IPS-11a (cell line): Measurements from ENCODE around the gene ADAMTS1.
"Not testable (repeated sequence)": the region's sequence is repeated elsewhere in the genome, so short reads cannot be mapped to it uniquely, and the experiment has no call there.

Source experiments
- H3K4me3 ChIP-seq: one replicate; pipeline ENCODE4 v1.5.1; 2013; ENCODE audit warnings: low read depth, low read length, control low read depth

The ADAMTS1 gene

DNA sequence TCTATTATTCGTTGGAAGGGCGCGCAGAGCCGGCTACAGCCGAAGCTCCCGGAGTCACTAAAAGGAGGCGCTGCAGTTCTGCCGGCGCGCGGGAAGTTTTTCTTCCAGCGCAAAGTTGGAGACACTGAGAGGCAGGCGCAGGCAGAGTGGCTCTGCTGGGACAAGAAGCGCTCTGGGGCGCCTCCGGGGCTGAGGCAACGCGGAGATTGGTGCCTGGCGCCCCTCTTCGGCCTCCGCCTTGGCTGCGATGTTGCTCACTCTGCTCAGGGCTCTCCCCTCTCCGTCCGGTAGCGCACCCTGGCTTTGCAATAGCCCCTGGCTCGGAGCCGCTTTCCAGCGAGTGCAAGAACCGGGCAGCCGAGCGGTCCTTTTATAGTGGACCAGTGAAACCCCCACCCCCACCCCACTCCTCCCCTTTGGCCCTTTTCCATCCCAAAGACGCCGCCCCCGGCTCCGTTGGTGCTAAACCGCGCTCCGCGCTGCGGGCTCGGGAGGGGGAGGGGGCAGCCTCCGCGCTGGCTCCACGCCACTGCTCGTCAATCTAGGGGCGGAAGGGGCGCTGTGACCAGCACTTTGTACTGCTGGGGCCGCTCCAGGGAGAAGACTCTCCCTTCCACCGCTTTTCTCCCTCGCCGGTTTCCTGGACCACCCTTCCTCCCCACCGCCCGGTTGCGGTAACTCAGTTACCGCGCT is at the start of gene ADAMTS1:
Gene ADAMTS1 (minus strand): TSS at position 344 of the 693 bp plus-strand sequence. CDS start 455 bp downstream, outside the sequence.
- H3K4me3 ChIP-seq = peak within 1 kb of the TSS; percentile 79

DNA sequence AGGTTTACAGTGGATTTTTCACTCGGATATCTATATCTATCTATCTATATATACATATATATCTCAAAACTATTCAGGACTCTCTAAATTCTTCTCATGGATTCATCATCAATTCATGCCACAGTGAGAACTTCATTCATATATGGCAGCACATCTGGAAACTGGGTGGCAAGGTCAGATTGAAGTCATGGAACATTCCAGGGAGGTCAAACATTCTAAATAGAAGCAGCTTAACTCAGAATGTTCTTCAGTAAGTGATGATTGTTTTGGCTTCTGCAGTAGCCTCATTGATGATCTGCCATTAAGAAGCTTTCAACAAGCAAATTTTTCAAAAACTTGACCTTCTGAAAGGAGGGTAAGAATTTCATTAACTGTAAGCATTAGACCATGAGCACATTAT is 46.9 kb upstream of the ADAMTS1 start:
- no peak overlapping the region for H3K4me3 ChIP-seq

DNA sequence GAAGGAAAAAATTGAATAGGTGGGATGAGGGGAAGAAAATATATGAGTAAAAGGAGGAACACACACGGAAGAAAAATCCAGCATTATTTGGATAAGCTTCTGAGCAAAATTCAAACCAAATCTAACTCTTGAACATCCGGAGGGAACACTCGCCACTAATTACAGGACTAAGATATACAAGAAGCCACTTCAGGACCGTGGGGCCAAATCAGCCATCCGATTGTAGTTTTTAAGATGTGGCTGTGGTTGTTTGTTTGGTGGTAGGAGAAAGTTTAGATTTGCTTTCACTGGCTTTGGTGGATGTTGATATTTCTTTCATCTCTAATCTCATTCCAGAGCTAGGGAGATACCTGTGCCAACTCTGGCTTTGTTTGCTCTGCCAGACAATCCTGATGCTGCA is 43.7 kb upstream of the ADAMTS1 start:
- H3K4me3 ChIP-seq = no peak overlapping the region

DNA sequence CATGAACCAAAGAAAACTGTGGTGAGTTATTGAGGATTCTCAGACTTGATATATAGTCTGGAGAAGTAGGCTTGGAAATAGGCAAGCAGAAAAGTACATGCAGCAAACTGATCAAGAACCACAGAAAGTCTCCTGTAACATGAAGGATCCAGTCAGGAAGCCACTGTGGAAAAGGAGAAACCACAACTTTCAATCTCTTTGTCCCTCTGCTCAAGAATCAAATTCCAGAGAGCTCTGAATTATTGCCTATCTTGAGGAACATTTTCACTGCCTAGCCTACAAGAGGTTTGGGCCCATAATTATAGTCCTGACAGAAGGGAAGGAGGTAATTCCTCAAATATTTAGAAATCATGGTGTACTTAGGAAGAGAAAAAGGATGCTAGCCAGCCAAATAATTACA is 43.0 kb upstream of the ADAMTS1 start:
- no peak overlapping the region for H3K4me3 ChIP-seq

DNA sequence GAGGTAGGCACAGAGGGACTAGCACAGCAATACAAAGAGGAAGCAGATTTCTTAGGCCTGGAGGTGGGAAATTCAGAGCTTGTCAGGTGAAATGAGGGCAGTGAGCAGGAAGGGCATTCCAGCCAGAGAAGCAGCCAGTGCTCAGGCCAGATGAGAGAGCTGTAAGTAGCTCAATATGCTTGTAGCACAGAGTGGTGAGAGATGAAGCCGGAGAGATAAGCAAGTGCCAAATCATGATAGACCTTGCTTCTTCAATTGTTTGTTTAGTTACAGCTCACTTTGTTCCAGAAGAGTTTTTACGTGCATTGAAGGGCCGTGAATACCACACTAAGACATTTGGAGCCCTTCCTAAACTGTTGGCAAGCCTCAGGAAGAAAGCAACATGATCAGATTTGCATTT is 42.0 kb upstream of the ADAMTS1 start:
- no peak overlapping the region for H3K4me3 ChIP-seq

DNA sequence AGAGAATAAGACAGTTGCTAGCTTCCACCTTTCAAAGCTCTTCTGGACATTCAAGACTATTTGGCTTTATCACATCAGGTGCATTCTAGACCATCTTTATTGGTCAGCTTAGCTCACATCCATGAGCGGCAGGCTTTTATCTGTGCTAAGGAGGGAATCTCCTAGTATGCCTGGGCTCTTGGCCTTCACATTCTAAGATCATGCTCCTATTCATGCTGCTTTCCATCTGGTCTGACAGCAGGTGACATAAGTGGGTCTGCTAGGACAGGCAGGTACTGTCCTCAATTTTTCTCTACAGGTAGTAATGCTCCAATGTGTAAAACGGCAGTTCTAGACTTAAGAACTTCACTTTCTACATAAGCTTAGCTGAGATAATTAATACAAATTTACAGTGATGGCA is 39.2 kb upstream of the ADAMTS1 start:
- no peak overlapping the region for H3K4me3 ChIP-seq

DNA sequence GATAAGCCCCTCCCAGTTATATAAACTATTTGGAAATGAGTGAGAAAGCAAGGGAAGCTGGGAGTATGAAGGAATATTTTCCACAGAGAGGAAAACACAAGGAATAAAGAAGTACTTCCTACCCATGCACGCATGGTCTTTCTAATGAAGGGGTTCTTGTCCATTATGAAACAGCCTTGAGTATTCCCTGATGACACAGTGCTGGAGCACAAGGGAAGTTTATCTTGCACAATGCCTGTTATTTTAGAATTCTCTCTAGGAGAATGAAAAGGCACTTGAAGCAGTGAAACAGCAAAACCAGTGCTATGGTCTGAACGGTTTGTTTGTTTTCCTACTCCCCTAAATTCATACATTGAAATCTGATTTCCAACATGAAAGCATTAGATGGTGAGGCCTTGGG is 38.6 kb upstream of the ADAMTS1 start:
- H3K4me3 ChIP-seq = no peak overlapping the region

DNA sequence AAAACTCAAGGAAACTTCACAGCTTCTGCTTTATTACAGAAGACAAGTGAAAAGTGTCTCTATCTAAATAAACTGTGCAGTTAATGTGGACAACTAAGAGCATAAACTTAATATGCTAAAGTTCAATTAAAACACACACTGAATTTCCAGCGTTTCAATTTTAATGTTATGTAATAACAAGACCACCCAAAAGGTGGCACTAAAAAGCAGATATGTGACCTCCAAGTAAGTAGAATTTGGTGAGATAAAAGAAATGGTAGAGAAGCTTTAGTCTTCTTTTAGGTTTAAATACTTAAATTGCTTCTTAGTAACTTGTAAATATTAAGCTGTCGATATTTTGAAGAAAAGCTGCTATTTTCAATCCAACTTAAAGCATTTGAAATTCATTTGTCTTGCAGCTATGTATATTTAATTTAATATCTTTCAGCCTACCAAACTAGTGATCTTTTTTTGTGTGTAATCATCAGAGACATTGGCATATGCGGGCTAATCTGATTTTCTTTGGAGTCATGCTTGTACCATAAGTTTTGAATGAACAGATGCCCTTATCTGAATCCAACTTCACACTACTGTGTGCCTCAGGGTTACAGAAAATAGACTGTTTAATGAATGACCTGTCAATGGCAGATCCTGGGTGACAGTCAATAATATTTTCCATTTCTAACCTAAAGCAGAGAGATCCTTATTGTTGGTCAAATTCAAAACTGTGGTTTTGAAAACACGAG is 36.5 kb upstream of the ADAMTS1 start:
- H3K4me3 ChIP-seq = no peak overlapping the region

DNA sequence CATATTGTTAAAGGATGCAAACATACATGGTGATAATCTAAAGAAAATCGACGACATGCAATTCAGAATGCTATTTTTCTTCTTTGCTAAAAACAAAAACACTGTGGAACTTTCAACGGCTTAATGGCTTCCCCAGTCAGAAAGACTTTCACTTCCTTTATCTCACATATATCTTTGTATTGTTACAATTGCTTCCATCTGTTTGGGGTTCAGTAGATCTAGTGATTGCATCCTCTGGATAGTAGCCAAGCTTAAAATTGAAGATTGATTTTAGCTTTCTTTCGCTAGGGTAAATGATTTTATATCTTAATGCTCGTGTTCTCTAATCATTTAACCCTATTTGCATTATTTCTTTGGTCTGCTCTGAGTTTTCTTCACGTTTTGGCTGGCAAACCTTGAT is 31.8 kb upstream of the ADAMTS1 start:
- H3K4me3 ChIP-seq = no peak overlapping the region

DNA sequence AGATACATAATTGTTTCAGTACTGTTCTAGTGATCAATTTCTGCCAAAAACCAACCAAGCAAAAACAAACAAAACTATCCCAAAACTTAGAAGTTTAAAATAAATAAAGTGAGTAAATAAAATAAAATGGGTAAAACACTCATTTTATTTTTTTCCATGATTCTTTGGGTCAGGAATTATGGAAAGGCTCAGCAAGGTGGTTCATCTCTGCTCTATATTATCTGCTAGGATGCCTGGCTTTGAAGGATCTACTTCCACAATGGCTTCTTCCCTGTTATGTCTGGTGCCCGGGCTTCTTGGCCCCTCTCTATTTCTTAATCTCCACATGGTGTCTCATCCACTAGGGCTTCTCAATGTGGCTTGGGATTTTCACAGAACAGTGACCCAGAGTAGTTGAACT is 29.1 kb upstream of the ADAMTS1 start:
- no peak overlapping the region for H3K4me3 ChIP-seq

DNA sequence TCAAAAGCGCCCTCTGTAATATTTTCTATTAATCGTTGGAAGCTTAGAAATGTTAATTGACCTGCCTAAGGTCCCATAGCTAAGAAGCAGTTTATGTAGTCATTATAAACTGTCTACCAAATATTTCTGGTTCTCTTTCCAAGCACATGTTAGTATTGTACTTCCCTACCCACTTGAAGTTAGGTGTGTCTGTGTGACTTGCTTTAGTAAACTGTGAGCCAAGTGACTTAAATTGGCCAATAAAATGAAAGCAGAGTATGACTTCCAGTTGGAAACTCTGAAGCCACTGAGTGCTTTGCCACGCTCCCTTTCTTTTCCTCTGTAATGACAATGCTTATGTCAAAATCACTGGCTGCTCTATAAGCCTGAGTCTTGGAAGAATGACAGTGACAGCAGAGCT is 20.6 kb upstream of the ADAMTS1 start:
- no peak overlapping the region for H3K4me3 ChIP-seq

DNA sequence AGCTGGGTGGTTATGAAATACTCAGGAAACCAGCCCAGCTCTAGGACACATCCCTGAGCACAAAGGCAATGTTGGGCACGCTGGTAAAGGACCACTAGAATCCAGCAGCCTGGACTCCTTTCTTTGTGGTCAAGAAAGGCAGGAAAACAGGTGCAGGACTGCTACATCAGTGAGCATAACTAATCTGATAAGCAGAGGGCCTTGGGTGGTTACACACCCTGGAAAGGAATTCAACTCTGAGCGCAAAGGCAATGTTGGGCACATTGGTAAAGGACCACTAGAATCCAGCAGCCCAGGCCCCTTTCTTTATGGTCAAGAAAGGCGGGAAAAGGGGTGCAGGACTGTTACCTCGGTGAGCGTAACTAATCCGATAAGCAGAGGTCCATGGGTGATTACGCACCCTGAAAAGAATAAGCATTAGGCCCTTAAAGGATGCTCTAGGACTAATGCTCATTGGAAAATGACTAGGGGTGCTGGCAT is 11.7 kb upstream of the ADAMTS1 start:
- H3K4me3 ChIP-seq = not testable (repeated sequence)

DNA sequence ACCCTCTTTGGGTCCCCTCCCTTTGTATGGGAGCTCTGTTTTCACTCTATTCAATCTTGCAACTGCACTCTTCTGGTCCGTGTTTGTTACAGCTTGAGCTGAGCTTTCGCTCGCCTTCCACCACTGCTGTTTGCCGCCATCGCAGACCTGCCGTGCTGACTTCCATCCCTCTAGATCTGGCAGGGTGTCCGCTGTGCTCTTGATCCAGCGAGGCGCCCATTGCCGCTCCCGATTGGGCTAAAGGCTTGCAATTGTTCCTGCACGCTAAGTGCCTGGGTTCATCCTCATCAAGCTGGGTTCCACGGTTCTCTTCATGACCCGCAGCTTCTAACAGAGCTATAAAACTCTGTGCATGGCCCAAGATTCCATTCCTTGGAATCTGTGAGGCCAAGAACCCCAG is 9.5 kb upstream of the ADAMTS1 start:
- H3K4me3 ChIP-seq = not testable (repeated sequence)

DNA sequence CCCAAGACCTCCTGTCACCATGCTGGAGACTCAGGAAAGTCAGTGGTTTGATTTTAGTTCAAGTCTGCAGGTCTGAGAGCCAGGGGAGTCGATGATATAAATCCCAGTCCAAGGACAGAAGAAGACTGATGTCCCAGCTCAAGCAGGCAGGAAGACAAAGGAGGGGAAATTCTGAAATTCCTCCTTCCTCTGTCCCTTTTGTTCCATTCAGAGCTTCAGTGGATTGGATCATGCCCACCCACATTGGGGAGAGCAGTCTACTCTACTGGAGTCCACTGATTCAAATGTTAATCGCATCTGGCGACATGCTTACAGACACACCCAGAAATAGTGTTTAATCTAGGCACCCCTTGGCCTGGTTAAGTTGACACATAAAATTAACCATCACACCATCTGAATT is 7.2 kb upstream of the ADAMTS1 start:
- H3K4me3 ChIP-seq = no peak overlapping the region

DNA sequence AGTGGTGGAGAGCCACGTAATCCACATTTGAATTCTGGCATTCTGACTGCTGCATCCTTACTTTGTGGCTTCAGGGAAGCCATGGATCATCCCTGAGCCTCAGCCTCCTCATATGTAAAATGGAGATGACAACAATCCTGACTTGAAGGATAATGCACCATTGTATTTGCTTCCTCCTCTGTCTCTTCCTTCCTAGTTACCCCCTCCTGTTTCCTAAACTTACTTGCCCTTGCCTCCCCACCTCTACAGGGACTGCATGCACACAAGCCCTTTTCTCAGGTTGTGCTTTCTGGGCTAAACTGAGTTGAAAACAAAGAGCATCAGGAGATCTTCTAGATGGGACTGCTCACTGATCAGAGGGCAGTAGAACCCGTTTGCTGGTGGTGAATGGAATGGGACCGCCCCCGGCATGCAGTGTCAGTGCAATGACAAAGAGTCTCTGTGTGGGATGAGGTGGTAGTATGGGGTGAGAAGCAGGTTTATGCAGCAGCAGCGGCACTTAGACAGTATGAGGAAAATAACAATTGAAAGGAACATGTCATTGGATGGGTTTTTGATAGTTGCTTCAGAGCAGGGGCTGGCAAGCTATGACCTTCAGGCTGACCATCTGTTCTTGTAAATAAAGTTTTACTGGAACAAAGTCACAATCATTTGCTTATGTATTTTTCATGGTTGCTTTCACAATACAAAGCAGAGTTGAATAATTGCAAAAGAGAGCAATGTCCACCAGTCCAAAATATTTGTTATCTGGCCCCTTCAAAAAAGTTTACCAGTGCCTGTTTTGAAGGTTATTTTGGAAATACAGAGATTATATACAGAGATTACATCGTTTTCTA is 6.1 kb upstream of the ADAMTS1 start:
- no peak overlapping the region for H3K4me3 ChIP-seq

DNA sequence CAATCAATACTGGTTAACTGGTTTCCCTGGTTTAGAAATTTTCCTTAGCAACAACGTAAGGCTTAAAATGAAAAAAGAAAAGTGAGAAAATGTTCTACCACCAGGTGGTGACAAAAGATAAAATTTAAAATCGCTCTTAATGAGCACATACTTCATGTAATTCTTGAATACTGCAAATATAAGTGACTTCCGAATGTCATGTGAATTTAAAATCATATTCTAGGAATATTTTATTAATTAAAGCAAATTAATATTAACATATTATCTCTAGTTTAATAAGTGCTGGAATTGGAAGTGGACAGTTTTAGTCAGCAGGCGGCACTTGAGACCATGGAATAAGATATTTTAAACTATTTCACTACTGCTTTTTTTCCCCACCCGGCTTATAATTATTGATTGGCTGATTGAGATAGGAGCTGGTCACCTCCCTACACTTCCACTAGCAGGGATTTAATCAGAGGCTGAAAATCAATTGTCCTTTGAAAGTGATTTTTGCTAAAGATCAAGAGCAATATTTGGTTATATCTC is 5.0 kb upstream of the ADAMTS1 start:
- H3K4me3 ChIP-seq = no peak overlapping the region

DNA sequence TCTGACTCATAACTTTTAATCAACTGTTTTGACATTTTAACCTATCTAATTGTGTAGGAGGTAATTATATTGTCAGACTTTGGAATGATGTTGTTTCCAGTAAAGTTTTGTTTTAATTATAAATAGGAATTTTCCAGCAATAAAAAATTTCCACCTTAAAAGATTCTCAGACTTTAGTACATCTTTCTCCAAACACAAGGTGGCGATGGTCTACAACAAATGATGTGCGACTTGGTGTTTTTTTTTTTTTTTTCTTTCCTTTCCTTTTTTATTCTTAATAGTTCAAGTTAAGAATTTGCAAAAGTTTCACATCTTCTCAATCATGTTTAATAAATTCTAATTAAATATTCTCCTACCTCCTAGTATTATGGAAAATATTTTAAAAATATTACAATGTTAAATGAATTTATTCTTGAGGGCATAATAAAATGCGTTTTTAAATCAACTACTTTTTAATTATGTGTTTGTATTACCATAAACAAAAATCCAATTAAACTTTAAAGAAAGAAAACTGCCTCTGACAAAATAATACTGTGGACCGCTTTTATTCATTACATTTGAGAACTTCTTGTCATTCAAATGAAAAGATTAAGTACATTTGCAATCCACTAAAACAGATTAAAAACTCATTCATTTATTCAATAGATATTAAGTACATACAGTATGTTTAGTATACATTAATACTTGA is 4.4 kb upstream of the ADAMTS1 start:
- H3K4me3 ChIP-seq = no peak overlapping the region

DNA sequence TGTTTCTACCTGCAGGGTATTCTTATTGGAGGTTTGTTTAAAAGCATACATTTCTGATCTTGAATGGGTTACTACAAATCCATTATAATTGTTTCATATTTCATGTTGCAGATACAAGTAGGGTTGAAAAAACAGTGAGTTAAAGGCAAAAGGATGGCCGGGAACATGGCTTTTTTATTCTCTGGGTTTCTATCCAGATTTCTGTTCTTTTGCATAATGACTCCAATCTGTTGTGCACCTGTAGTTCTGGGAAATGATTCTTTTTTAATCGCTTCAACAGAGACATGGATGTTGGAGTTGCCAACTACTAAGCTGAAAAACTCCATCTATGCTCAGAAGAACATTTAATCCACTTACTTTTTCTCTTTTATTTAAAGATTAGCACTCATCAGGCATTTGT is 2.7 kb upstream of the ADAMTS1 start:
- H3K4me3 ChIP-seq = no peak overlapping the region

DNA sequence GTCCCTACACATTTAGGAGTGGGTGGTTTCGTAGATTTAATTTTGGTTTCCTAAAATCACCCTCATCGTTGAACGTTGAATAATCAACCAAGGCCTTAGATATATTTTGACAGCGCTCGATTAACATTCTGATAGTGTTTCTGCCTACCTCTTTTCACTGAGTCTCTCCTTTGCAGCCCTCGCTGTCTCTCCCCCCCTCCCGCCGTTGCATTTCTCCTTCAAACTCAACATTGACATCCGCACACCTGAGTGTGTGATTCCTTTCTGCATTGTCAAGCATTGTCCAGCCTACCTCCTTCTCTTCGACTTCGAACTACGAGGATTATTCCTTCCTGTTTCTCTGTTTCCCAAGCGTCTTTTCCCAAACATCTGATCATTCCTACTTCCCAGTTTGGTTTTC is 1.8 kb upstream of the ADAMTS1 start:
- H3K4me3 ChIP-seq = peak overlapping the region; percentile 79

DNA sequence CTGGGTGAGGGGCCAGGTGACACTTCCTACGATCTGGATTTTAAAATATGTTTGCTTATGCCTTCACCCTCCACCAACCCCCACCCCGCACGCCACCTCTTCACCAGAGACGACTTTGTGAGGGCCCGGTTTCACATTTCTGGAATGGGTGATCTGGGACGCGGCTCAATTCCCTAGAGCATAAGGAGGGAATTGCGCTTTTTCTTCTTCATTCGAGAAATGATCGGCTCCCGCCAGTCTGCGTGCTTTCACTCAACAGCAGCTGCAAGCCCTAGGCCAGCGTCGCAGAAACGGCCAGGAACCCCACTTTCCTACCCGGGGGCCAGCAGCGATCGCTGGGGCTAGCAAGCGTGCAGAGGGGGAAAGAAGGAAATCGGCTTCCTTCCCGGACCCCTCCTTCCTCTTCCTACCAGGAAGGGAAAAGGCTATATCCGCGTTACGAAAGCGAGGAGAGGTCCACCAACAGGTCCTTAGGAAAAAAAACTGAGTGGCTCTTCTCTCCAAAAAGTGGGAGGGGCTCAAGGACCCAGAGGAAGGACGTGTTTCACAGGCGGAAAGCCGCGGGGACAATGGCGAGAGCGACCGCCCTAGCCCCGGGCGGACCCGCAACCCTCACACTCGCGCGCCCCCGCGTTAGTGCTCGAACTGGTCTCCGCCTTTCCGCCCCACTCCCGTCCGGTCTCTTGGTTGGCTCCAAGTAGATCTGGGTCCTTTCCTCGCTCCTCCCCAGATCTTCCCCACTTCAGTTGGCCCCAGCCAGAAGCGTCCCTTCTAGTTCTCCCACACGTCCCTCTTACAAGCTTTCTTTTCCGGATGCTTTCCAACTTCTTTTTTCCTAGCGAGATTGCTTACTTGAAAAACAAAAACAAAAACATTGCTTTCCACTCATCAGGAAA is 1.1 kb upstream of the ADAMTS1 start:
- H3K4me3 ChIP-seq = peak overlapping the region; percentile 79
